GM19372 (cell line): ENCODE data around the gene MBP.

Source experiments
- ATAC-seq: cut with Tn5 transposase; IDR thresholded peaks from one replicate; pipeline ENCODE4 v1.9.1; 2021; ENCODE audit warnings: mild to moderate bottlenecking, low read depth, moderate library complexity; ENCODE audit not compliant: unreplicated experiment

Gene MBP

GRCh38 chr18:77132369-77133050 is at the start of gene MBP:
Gene MBP, minus strand, starts transcription at chr18:77132783. Its CDS starts 27,522 bp downstream, at chr18:77105261.
- peak; percentile 57 for ATAC-seq

GRCh38 chr18:77181950-77182707 is 49.5 kb upstream of the MBP start:
- no peak for ATAC-seq

- ATAC-seq: no peak
Measured at GRCh38 chr18:77178559-77178958, 46.0 kb upstream of the MBP start.

- no peak for ATAC-seq
Measured at GRCh38 chr18:77177009-77177408, 44.4 kb upstream of the MBP start.

GRCh38 chr18:77173275-77174030 is 40.9 kb upstream of the MBP start:
- ATAC-seq: no peak

- ATAC-seq: no peak
Measured at GRCh38 chr18:77170890-77171410, 38.4 kb upstream of the MBP start.

GRCh38 chr18:77168811-77169311 is 36.3 kb upstream of the MBP start:
- no peak for ATAC-seq

- no peak for ATAC-seq
Measured at GRCh38 chr18:77167251-77167650, 34.7 kb upstream of the MBP start.

GRCh38 chr18:77166523-77166922 is 33.9 kb upstream of the MBP start:
- no peak for ATAC-seq

- ATAC-seq: no peak
Measured at GRCh38 chr18:77165503-77166188, 33.1 kb upstream of the MBP start.

GRCh38 chr18:77164763-77165485 is 32.3 kb upstream of the MBP start:
- ATAC-seq: no peak

GRCh38 chr18:77164026-77164425 is 31.4 kb upstream of the MBP start:
- no peak for ATAC-seq

- ATAC-seq: no peak
Measured at GRCh38 chr18:77162580-77162979, 30.0 kb upstream of the MBP start.

GRCh38 chr18:77161961-77162360 is 29.4 kb upstream of the MBP start:
- ATAC-seq: no peak

- ATAC-seq: no peak
Measured at GRCh38 chr18:77161383-77161782, 28.8 kb upstream of the MBP start.

- no peak for ATAC-seq
Measured at GRCh38 chr18:77160515-77160914, 27.9 kb upstream of the MBP start.

GRCh38 chr18:77157312-77157711 is 24.7 kb upstream of the MBP start:
- no peak for ATAC-seq

GRCh38 chr18:77155031-77155430 is 22.4 kb upstream of the MBP start:
- no peak for ATAC-seq

- ATAC-seq: no peak
Measured at GRCh38 chr18:77153404-77153803, 20.8 kb upstream of the MBP start.
